NCI-H2227 (cell line): ENCODE results near the gene SARM1.
"Not testable (repeated sequence)": the region's sequence is repeated elsewhere in the genome, so short reads cannot be mapped to it uniquely, and the experiment has no call there.

Experiments used
- DNase-seq: peaks from one replicate; lab custom pipeline; 2025; ENCODE audit not compliant: unreplicated experiment; lab: John Stamatoyannopoulos, UW

The SARM1 gene

DNA sequence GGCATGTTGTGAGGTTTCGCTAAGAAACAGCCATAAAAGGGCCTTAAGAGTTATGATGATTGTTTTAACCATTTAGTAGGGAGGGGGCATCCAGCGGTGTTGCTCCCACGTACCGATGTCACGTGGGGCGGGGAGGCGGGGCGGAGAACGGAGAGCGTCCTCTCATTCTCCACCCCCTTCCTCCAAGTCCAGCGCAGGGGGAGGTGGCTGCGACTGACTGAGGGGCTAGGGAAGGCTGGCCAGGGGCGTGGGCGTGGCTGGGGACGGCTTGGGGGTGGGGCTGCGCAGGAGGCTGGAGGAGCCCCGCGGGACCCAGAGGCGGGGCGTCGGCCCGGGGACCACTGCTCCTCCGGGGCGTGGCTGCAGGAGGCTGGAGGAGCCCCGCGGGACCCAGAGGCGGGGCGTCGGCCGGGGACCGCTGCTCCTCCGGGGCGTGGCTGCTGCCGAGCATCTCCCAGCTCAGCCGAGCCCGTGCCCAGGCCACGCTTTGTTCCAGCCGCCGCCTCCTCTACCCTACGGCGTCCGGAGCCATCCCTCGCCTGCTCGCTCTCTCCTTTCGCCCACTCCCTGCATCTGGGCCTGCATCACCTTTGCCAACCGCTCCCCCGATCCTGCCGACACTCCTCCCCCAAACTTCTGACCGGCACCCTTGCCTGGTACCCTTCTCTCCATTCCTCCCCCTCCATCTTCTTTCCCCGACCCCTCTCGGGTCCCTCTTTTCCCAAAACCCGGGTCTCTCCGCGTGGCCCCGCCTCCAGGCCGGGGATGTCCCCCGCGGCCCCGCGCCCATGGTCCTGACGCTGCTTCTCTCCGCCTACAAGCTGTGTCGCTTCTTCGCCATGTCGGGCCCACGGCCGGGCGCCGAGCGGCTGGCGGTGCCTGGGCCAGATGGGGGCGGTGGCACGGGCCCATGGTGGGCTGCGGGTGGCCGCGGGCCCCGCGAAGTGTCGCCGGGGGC is at the start of gene SARM1:
TSS of gene SARM1 (plus strand) at position 450 of the 958 bp plus-strand sequence. CDS start at position 789, 339 bp downstream.
- peak; percentile 97 for DNase-seq

DNA sequence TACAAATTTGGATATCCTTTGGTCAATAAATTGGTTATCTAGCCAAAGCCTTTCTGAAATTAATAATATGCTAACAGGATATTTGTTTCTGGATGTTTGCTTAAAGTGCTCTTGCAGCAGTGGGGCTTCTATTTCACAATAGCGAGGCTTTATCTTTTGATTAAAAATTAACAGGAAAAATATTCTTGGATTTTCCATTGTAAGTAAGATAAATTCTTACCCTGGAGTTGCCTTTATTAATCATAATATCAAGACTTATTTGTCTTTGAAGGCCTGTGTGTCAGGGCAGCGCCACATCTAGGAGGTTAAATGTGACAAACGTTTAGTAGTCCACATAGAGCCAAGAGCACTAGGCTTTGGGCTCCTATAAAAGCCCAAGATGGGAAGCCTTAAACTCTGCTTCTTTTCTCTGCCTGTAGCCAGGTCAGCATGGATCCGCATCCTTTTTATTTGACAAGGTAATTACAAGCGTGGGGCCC is 47.2 kb upstream of the SARM1 start:
- peak; percentile 16 for DNase-seq

DNA sequence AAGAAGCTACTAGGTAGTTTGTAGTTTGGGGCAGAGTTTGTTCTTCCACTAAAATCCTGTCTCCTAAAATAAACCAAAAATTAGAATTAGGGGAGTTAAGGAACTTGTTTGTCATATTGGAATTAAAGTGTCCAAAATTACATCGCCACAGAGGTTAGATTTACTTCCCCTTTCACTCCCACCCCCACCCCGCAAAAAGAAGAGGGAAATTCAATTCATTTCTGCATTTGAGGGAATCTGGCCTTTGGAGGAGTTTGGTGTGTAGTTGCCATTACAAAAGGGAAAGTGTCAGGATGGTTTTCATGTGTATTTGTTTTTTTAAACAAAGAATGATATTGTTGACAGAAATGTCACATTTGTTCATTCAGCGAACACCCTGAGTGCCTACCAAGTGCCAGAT is 46.7 kb upstream of the SARM1 start:
- no peak for DNase-seq

DNA sequence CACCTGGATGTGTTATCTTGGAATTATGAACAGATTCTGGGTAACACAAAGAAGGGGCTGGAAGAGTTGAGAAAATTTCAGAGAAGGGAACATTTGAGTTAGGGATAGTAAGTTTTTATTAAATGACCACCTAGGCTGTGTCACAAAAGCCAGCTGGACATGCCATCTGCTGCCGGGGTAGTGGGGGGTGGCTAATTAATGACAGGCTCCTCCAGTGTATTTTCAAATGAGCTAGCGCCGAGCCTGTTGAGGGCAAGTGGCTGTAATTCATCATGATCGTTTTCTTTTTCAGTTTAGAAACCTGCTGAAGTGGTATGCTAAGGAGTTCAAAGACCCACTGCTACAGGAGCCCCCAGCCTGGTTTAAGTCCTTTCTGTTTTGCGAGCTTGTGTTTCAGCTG is 46.3 kb upstream of the SARM1 start:
- DNase-seq: no peak

DNA sequence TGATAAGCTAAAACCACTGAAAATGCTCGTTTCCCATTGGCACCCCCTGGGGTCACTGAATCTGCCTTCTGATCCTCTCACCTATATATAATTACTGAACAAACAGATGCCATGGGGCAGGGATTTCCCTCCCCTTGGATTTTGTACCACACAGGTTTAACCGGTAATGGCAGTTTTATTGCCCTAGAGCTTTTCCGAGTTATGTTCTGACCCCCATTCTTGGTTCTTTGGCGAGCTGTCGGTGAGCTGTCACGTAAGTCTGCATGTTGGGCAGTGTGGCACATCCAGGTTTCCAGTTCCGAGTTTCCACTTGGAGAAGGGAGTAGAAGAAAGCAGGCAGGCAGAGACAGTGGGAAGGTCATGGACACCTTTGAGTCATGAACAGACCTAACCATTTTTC is 45.4 kb upstream of the SARM1 start:
- DNase-seq: no peak

DNA sequence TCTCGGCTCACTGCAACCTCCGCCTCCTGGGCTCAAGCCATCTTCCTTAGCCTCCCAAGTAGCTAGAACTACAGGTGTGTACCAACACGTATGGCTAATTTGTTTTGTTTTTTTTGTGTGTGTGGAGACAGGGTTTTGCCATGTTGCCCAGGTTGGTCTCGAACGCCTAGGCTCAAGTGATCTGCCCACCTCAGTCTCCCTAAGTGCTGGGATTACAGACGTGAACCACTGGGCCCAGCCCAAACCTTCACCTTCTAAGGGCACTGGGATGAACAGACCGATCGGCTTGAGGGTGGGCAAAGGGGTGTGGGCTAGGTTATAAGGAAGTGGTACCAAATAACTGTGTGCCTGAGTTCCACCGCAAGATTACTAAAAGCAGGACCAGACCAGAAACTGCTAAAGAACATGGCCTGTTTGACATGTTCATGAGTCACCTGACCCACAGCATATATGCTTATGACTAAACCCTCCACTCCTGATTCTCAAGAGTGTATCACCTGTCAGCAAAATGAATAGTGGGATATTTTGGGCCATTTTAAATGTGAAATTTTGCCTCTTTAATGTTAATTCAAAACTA is 44.4 kb upstream of the SARM1 start:
- DNase-seq: no peak

DNA sequence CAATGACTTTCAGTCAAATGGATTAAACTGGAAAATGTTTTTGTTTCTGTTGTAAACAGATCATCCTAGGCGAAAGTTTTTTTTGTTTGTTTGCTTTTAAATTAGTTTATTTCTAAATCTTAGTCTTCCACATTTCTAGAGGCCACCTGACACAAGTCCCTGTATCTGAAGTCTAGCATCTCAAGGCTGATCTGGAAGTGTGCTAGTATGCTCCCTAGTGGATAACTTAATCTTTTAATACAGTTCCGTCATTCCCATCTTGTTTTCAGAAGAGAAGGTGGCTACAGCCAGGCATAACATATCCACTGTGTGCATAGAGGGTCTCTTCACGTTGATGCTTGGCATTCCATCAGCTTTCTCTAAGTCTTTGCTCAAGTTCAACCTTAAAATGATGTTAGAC is 43.8 kb upstream of the SARM1 start:
- DNase-seq: no peak

DNA sequence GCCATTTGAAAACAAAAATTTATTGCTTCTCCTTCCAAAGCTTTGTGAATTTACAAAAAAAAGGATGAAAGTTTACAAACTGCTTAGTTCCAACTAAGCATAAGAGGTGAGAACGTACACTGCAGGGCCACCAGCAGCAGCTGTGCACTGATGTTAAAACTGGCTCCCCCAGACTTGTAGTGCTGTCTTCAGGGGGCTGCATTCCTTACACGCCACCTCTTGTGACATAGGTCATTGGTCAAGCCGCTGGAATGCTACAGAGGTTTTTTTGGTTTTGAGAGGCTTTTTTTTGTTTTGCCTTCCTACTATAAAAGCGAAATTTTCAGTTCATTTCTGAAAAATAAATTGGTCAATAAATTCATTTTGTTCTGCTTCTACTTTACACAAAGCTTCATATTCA is 43.2 kb upstream of the SARM1 start:
- no peak for DNase-seq

DNA sequence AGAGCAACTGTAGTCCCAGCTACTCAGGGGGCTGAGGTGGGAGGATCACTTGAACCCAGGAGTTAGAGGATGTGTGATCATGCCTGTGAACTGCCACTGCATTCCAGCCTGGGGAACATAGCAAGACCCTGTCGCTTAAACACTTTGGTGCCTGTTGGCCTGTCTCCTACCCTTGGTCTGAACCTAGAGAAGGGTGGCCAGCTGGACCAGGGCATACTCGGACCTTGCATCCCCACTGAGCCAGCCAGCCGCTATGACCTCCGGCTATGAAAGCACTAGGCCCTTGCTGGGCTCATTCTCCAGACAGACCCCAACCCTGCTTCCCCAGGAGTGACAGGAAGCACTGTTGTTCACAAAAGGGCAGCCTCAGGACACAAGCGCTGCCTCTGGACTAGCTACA is 40.8 kb upstream of the SARM1 start:
- DNase-seq: no peak

DNA sequence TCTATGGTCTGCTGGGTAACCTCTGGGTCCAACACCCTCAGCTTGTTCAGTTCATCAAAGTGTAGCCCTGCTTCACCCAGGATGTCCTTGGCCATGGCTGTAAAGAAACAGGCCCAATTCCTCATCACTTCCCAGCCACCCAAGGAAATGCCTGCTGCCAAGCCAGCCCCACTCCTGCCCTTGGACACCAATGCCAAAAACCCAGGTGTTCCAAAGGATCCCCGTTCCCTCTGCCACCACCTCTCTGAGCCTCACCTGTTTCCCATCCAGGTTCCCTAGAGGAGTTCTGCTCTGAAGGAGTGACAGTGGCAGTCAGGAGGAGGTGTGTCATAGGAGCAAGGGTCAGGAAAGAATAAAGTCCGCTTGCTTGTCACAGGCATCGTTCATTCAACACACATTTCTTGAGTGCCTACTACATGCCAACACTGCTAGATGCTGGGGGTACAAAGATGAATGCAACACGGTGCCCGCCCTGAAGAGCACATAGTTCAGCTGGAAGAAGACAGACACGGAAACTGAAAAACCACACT is 39.5 kb upstream of the SARM1 start:
- DNase-seq: no peak

DNA sequence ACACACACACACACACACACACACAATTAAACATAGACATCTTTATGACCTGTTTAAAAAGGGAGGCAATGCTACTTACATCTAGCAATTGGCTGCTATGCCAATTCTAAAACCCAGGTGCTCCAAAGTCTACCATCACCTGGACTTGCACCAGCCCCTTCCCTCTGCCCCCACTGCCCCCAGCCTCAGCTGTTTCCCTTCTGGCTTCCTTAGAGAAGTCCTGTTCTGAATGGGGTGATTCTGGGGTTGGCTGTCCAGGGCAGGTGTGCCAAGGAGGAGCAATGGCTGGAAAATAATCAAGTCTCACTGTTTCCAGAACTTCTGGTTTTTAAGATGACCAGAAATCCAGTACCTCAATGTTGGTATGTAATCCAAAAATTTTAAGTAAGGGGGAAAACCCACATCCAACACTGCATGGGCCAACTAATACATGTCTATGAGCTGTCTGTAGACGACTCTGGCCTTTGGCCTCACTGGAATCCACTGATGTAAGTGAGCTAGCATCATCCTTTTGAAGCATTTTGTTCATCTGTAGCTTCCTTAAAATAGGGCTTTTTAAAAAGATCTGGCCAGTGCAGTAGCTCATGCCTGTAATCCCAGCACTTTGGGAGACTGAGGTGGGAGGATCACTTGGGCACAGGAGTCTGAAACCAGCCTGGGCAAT is 38.3 kb upstream of the SARM1 start:
- no peak for DNase-seq

DNA sequence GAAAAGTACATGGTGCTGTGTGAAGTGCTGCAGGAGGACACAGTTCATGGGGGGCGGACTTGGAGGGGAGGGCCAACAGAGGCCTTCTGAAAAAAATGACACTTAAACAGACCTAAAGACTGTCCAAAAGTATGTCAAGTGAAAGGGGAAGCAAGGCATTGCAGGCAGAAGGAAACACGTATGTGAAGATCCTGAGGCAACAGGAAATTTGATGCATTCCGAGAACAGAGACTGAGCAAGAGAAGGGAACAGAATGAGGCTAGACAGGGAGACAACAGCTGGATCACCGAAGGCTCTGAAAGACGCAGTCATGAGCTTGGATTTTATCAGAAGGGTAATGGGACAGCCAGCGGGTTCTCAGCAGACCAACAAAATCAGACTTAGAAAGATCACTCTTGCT is 37.3 kb upstream of the SARM1 start:
- DNase-seq: no peak

DNA sequence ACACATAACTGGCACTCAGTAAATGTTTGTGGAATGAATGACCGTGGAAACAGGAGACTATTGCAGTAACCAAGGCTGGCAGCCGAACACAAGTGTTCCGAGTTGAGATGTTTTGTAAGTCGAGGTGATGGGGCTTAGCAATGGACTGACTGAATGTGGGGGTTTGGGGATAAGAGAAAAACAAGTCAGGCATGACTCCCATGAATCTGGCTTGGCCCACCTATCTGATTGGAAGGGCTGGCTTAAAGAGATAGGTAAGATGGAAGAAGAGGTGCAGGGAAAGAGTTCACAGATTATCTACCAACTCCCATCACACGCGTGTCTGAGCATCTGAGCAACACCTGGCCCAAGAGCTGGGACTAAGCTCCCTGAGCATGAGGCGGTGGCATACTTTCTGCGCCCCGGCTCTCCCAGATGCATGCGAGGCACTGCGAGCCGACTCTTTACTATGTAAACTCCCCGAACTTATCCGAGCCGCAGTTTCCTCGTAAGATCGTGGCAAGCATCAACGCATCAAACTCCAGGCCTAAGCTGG is 36.8 kb upstream of the SARM1 start:
- DNase-seq: no peak

DNA sequence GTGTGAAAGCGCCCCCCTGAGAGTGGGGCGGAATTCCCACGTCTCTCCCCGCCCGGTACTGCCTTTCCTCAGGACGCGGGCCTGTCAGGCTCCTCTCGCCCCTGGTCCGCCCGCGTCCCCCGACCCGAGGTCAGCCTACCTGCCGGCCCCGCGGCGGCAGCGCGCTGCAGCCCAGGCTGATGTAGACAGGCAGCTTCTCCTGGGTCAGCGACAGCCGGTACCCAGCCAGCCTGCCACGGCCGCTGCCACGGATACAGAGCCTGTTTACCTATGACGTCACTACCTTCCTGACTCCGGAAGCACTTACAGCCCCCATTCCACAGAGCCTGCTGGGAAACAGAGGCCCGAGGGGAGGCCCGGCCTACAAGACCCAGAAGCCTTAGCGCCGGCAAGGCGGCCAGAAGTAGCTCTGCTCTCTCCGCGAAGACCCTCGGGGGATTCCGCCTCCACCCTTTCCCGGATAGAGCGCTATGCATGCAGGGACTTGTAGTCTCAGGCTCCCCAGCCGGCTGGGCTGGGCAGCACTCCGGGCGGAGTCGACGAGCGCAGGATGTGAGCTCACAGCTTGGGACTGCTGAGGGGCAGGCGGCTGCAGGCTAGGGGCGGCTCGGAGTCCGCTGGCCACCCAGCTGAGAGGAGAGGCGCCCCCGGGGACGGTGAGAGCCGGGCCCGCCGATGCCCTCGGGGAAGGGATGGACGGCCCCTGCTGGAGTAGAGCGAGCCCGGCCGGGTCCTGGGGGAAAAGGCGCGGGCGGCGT is 36.1 kb upstream of the SARM1 start, which contains the start of the genes IFT20 and TNFAIP1:
TSS of gene IFT20 (minus strand) at position 272 of the 758 bp plus-strand sequence. CDS start 3,487 bp downstream, outside the sequence.
TSS of gene TNFAIP1 (plus strand) at position 561 of the 758 bp plus-strand sequence. CDS start 3,761 bp downstream, outside the sequence.
- DNase-seq: peak; percentile 98

DNA sequence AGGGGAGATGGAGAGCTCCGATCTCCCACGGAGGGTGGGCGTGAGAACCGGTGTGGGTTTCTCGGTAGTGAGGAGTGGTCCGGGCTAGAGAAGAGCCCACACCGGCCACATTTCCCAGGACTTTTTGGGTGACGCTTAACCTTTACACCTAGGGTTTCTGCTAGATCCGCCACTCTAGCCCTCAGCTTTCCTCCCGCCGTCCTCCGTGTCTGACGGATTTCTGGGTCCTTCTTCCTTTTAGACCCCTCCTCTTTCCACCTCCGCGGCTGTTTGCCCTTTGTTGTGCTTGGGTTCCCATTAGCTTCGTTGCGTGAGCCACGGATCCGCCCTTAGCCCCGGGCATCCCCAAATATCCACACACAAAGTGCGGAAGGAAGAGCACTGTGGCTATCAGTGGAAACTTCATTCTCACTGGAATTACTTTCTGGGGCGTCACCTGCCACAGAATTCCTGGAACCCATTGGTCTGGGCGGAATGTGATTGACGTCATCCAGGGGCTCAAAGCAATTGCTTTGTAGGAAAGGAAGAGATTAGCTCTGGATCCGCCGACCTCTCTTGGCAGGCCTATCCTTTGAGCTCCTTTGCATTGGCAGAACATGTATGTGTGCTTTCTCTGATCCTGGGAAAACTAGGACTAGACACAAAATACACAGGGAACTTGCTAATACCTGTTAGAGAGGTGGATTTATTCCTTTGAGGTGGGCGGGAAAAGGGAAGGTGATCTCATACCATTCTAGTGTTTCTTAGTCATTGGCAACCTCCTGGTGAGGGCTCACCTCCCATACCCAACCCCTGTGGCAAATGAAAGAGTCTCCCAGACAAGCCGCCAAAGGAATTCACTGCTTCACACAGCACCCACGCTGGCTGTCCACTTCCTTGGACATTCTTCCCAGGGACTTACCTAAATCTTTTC is 35.3 kb upstream of the SARM1 start:
- peak; percentile 72 for DNase-seq

DNA sequence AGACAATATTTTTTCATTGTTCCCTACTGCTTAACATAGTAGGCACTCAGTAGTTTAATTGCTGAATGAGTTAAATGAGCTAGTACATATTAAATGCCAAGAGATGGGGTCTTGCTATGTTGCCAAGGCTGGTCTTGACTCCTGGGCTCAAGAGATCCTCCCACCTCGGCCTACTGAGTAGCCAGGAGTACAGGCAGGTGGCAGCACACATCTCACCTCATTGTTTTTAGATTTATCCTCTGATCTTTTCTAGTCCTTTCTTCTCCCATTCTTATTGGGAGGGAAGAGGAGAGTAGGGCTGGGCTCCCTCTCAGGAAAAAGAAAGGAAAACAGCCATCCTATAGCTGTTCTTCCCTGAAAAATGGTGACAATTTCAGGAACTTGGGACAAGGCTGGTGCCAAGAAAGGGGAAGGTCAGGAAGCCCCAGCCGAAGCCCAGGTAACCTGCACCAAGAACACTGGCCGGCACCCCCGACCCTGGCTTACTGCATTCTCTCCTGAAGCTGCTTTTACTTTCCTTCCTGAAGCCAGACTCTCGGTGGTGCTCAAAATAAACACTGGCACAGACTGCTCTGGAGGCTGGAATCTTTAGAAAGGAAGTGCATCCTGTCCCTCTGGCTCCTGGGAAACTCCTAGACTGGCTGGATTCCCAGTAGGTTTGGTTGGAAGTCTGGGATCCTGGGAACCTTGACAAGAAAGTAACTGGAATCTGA is 33.3 kb upstream of the SARM1 start:
- DNase-seq: no peak

DNA sequence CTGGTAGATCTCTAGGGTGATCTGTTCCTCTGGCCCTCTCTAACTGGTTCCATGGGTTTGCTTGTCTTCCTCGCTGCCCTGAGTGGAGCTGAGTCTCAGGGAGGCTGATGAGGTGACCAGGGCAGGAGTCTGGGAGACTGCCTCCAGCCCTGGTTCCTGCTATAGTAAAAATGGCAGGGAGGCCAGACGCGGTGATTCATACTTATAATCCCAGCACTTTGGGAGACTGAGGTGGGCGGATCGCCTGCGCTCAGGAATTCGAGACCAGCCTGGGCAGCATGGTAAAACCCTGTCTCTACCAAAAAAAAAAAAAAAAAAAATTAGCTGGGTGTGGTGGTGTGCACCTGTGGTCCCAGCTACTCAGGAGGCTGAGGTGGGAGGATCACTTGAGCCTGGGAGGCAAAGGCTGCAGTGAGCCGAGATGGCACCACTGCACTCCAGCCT is 32.7 kb upstream of the SARM1 start:
- DNase-seq: not testable (repeated sequence)

DNA sequence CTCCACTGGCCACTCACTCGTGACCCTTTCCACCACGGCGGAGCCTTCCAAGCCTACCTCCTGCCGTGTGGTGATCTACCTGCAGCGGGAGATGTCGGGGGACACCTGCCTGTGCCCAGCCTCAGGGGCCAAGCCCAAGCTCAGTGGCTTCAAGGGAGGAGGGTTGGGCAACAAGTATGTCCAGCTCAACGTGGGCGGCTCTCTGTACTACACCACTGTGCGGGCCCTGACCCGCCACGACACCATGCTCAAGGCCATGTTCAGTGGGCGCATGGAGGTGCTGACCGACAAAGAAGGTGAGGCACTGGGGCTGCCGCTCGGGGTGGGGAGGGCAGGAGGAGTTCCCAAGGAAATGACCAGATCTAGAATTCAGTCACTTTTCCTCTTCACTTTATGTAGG is 32.1 kb upstream of the SARM1 start:
- no peak for DNase-seq
